ENCODE results near the gene CACNA1G.

DNA sequence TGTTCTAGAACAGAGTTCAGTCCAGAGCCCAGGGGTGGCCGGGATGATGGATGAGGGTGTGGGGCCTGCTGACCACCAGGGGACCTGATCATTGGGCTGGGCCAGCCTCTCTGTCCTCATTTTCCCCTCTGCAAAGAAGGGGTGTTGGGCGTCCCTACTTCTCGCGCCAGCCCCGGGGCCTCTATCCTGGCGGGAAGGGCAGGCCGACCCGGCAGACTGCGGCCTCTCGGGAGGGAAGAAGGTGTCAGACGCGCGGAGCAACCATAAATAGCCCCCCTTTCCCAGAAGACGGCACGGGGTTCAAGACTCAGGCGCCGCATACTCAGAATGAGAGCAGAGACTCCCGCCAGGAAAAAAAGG lies 2.0 kb upstream of the CACNA1G start:
- no peak for TF ChIP-seq CTCF (conservative IDR thresholded peaks at IDR 0.05; ENCODE audit: low read length)
- TF ChIP-seq EZH2phosphoT487 (IDR thresholded peaks at IDR 0.05; ENCODE audit: borderline replicate concordance, low read depth, low read length): no peak
